ENCODE data around the gene UBAC1.

GRCh38 chr9:135963938-135964337, 2.8 kb upstream of the UBAC1 start:
- TF ChIP-seq POLR2AphosphoS5 (IDR thresholded peaks at IDR 0.05; ENCODE audit: low read depth, low read length): no peak
- TF ChIP-seq POLR2A (IDR thresholded peaks at IDR 0.05; ENCODE audit: low read depth, low read length): no peak
- no peak for TF ChIP-seq TAF1 (IDR thresholded peaks at IDR 0.05; ENCODE audit: borderline replicate concordance, low read depth, low read length)

All from GM12892 (cell line).